SK-N-SH treated with all-trans-retinoic acid at 6 μM for 48 hours (cell line): Measurements from ENCODE around the gene RNF17.

ENCODE experiments used
- ATAC-seq: fragments of 200-7000 bp; cut with Tn5 transposase; 3 replicates; pipeline ENCODE4 v1.9.1; 2020; ENCODE audit warnings: mild to moderate bottlenecking, moderate library complexity
- ARNTL ChIP-seq: fragments of 450-650 bp; formaldehyde crosslinking; IDR thresholded peaks from 2 replicates; pipeline ENCODE4 v1.5.0; 2020; ENCODE audit warnings: low read depth, mild to moderate bottlenecking, moderate library complexity, borderline replicate concordance
- BACH2 ChIP-seq: fragments of 250-450 bp; sonication (Bioruptor Pico); IDR thresholded peaks from 2 replicates; pipeline ENCODE4 v1.9.0; 2021; ENCODE audit warnings: mild to moderate bottlenecking, borderline replicate concordance
- CREB5 ChIP-seq: fragments of 250-450 bp; sonication (Bioruptor Pico); IDR thresholded peaks from 2 replicates; pipeline ENCODE4 v1.5.1; 2020; ENCODE audit warnings: low read depth, mild to moderate bottlenecking, moderate library complexity
- CSDC2 ChIP-seq: fragments of 250-450 bp; sonication (Bioruptor Pico); IDR thresholded peaks from 2 replicates; pipeline ENCODE4 v1.5.0; 2020; ENCODE audit warnings: mild to moderate bottlenecking, moderate library complexity
- CSRNP3 ChIP-seq: fragments of 250-450 bp; sonication (Bioruptor Pico); IDR thresholded peaks from 2 replicates; pipeline ENCODE4 v1.5.1; 2021; ENCODE audit warnings: mild to moderate bottlenecking, moderate library complexity
- GLIS3 ChIP-seq: fragments of 250-450 bp; sonication (Bioruptor Pico); IDR thresholded peaks from 2 replicates; pipeline ENCODE4 v1.5.0; 2020; ENCODE audit warnings: mild to moderate bottlenecking, moderate library complexity
- ISL1 ChIP-seq: fragments of 250-450 bp; sonication (Bioruptor Pico); IDR thresholded peaks from 2 replicates; pipeline ENCODE4 v2.1.2; 2022; ENCODE audit warnings: mild to moderate bottlenecking, moderate library complexity
- OSR1 ChIP-seq: fragments of 250-450 bp; sonication (Bioruptor Pico); IDR thresholded peaks from 2 replicates; pipeline ENCODE4 v1.8.0; 2022; ENCODE audit warnings: moderate library complexity, mild to moderate bottlenecking, inconsistent platforms
- PATZ1 ChIP-seq: fragments of 250-450 bp; sonication (Bioruptor Pico); IDR thresholded peaks from 2 replicates; pipeline ENCODE4 v1.8.0; 2020; ENCODE audit warnings: mild to moderate bottlenecking, moderate library complexity, borderline replicate concordance
- POU6F1 ChIP-seq: fragments of 250-450 bp; sonication (Bioruptor Pico); IDR thresholded peaks from 2 replicates; pipeline ENCODE4 v1.8.0; 2021; ENCODE audit warnings: low read depth, mild to moderate bottlenecking, moderate library complexity, borderline replicate concordance
- PPARA ChIP-seq: fragments of 250-450 bp; sonication (Bioruptor Pico); IDR thresholded peaks from 2 replicates; pipeline ENCODE4 v1.5.0; 2020; ENCODE audit warnings: mild to moderate bottlenecking, borderline replicate concordance
- RARB ChIP-seq: fragments of 250-450 bp; sonication (Bioruptor Pico); IDR thresholded peaks from 2 replicates; pipeline ENCODE4 v1.8.0; 2021; ENCODE audit warnings: mild to moderate bottlenecking, moderate library complexity
- TCF4 ChIP-seq: fragments of 250-450 bp; sonication (Bioruptor Pico); IDR thresholded peaks from 2 replicates; pipeline ENCODE4 v1.8.0; 2021; ENCODE audit warnings: mild to moderate bottlenecking, moderate library complexity, borderline replicate concordance
- TOX ChIP-seq: fragments of 250-450 bp; sonication (Bioruptor Pico); IDR thresholded peaks from 2 replicates; pipeline ENCODE4 v1.8.0; 2021; ENCODE audit warnings: mild to moderate bottlenecking, moderate library complexity, borderline replicate concordance
- TSHZ2 ChIP-seq: fragments of 250-450 bp; sonication (Bioruptor Pico); IDR thresholded peaks from 2 replicates; pipeline ENCODE4 v1.5.0; 2020; ENCODE audit warnings: mild to moderate bottlenecking, moderate library complexity
- ZC3H10 ChIP-seq: fragments of 250-450 bp; sonication (Bioruptor Pico); IDR thresholded peaks from 2 replicates; pipeline ENCODE4 v1.5.1; 2021; ENCODE audit warnings: mild to moderate bottlenecking, moderate library complexity
- ZFP3 ChIP-seq: fragments of 250-450 bp; sonication (Bioruptor Pico); IDR thresholded peaks from 2 replicates; pipeline ENCODE4 v1.5.0; 2020; ENCODE audit warnings: mild to moderate bottlenecking, moderate library complexity
- ZFP30 ChIP-seq: fragments of 450-650 bp; formaldehyde crosslinking; IDR thresholded peaks from 2 replicates; pipeline ENCODE4 v1.5.0; 2022; ENCODE audit warnings: mild to moderate bottlenecking, moderate library complexity
- ZNF565 ChIP-seq: fragments of 450-650 bp; formaldehyde crosslinking; conservative IDR thresholded peaks from 2 replicates; pipeline ENCODE4 v1.5.0; 2020; ENCODE audit warnings: low read depth, mild to moderate bottlenecking, moderate library complexity
- ZNF70 ChIP-seq: fragments of 450-650 bp; formaldehyde crosslinking; IDR thresholded peaks from 2 replicates; pipeline ENCODE4 v1.5.0; 2020; ENCODE audit warnings: mild to moderate bottlenecking, moderate library complexity
- ZNF8 ChIP-seq: fragments of 450-650 bp; formaldehyde crosslinking; IDR thresholded peaks from 2 replicates; pipeline ENCODE4 v1.5.0; 2020; ENCODE audit warnings: mild to moderate bottlenecking, moderate library complexity

Gene RNF17

GRCh38 chr13:24784319-24784718, 20.4 kb downstream of the RNF17 start:
- no peak for ATAC-seq
- TF ChIP-seq CSDC2 = no peak
- no peak for TF ChIP-seq TCF4 (CRISPR knock-in tag)
- TF ChIP-seq ZNF70 = no peak
- TF ChIP-seq ZC3H10 (CRISPR knock-in tag) = no peak
- no peak for TF ChIP-seq BACH2 (CRISPR knock-in tag)
- no peak for TF ChIP-seq GLIS3 (CRISPR knock-in tag)
- no peak for TF ChIP-seq RARB (CRISPR knock-in tag)
- no peak for TF ChIP-seq OSR1 (CRISPR knock-in tag)
- TF ChIP-seq POU6F1 (CRISPR knock-in tag) = no peak
- no peak for TF ChIP-seq PPARA (CRISPR knock-in tag)

- TF ChIP-seq ISL1 (CRISPR knock-in tag) (no peak), RARB (CRISPR knock-in tag) (no peak), ARNTL (CRISPR knock-in tag) (no peak), ZFP3 (CRISPR knock-in tag) (no peak), ZNF70 (no peak), PPARA (CRISPR knock-in tag) (no peak), TOX (CRISPR knock-in tag) (no peak), PATZ1 (no peak), CSRNP3 (CRISPR knock-in tag) (no peak), ZNF8 (CRISPR knock-in tag) (no peak), TSHZ2 (CRISPR knock-in tag) (no peak), CREB5 (CRISPR knock-in tag) (no peak), ZFP30 (CRISPR knock-in tag) (no peak), OSR1 (CRISPR knock-in tag) (no peak)
- no peak for ATAC-seq
Measured at GRCh38 chr13:24788538-24788937, 24.6 kb downstream of the RNF17 start.

- no peak for TF ChIP-seq ARNTL (CRISPR knock-in tag)
- TF ChIP-seq ZNF565 = no peak
- TF ChIP-seq OSR1 (CRISPR knock-in tag) = no peak
- TF ChIP-seq POU6F1 (CRISPR knock-in tag) = no peak
- no peak for TF ChIP-seq ZC3H10 (CRISPR knock-in tag)
- no peak for ATAC-seq
Measured at GRCh38 chr13:24802074-24802473, 38.1 kb downstream of the RNF17 start.
